Liver (tissue), 9 donors: ENCODE data around the gene FNTB. TPM values are rescaled to one million over a fixed set of nuclear protein-coding genes. Genes with fewer than 3 reads are reported as not detected.

Source experiments
- DNase-seq: peaks from one replicate; pipeline ENCODE4 v3.0.0-alpha.2; 2017; ENCODE audit warnings: low spot score
- H3K27ac ChIP-seq, 2 donors: one replicate each; pipeline ENCODE4 v1.7.0; 2013; ENCODE audit warnings: inconsistent platforms in 2 of 2, low read length in 2 of 2, control low read depth in 1 of 2, low read depth in 1 of 2, mild to moderate bottlenecking in 1 of 2
- H3K27me3 ChIP-seq, 4 donors: one replicate each; pipeline versions ENCODE4 v1.6.1 to v1.7.0; 2013; ENCODE audit warnings: low read length in 3 of 4, inconsistent platforms in 1 of 4, mild to moderate bottlenecking in 1 of 4, moderate library complexity in 1 of 4; ENCODE audit not compliant: control insufficient read depth in 4 of 4, insufficient read depth in 4 of 4
- H3K36me3 ChIP-seq, 4 donors: one replicate each; pipeline versions ENCODE4 v1.6.1 to v1.7.0; 2013; ENCODE audit warnings: low read length in 3 of 4, mild to moderate bottlenecking in 3 of 4, low read depth in 1 of 4, moderate library complexity in 1 of 4; ENCODE audit not compliant: control insufficient read depth in 4 of 4, insufficient read depth in 3 of 4
- H3K4me1 ChIP-seq, 4 donors: one replicate each; pipeline versions ENCODE4 v1.6.1 to v1.7.0; 2013; ENCODE audit warnings: low read length in 3 of 4, mild to moderate bottlenecking in 3 of 4, moderate library complexity in 1 of 4; ENCODE audit not compliant: control insufficient read depth in 4 of 4, insufficient read depth in 4 of 4
- H3K4me3 ChIP-seq, 3 donors: one replicate each; pipeline versions ENCODE4 v1.6.1 to v1.7.0; 2013; ENCODE audit warnings: low read length in 3 of 3, control low read depth in 1 of 3, low read depth in 1 of 3, mild to moderate bottlenecking in 1 of 3
- H3K9ac ChIP-seq, 2 donors: one replicate each; pipeline ENCODE4 v1.7.0; 2013; ENCODE audit warnings: low read length in 2 of 2, mild to moderate bottlenecking in 2 of 2, moderate library complexity in 2 of 2, control low read depth in 1 of 2, low read depth in 1 of 2
- H3K9me3 ChIP-seq, 4 donors: one replicate each; pipeline versions ENCODE4 v1.6.1 to v1.7.0; 2013; ENCODE audit warnings: low read length in 3 of 4; ENCODE audit not compliant: control insufficient read depth in 4 of 4
- EGR1 ChIP-seq, 2 donors: IDR thresholded peaks; 2 replicates each; pipeline ENCODE4 v1.6.1; 2016 to 2018; ENCODE audit warnings: antibody characterized with exemption in 2 of 2, low read depth in 2 of 2
- FOXA1 ChIP-seq: IDR thresholded peaks from 2 replicates; pipeline ENCODE4 v1.6.1; 2016; ENCODE audit warnings: antibody characterized with exemption
- FOXA2 ChIP-seq: IDR thresholded peaks from 2 replicates; pipeline ENCODE4 v1.6.1; 2016; ENCODE audit warnings: antibody characterized with exemption
- GABPA ChIP-seq, 2 donors: IDR thresholded peaks in 1 of 2; conservative IDR thresholded peaks in 1 of 2; 2 replicates each; pipeline ENCODE4 v1.6.1; 2016; ENCODE audit warnings: antibody characterized with exemption in 2 of 2, mild to moderate bottlenecking in 1 of 2, moderate library complexity in 1 of 2
- HNF4A ChIP-seq, 2 donors: conservative IDR thresholded peaks; 2 replicates each; pipeline ENCODE4 v1.6.1; 2016; ENCODE audit warnings: antibody characterized with exemption in 2 of 2, mild to moderate bottlenecking in 2 of 2
- HNF4G ChIP-seq: IDR thresholded peaks from 2 replicates; pipeline ENCODE4 v1.6.1; 2016; ENCODE audit warnings: antibody characterized with exemption
- JUND ChIP-seq, 2 donors: IDR thresholded peaks; 2 replicates each; pipeline ENCODE4 v1.6.1; 2016; ENCODE audit warnings: antibody characterized with exemption in 2 of 2
- MAX ChIP-seq: IDR thresholded peaks from 2 replicates; pipeline ENCODE4 v1.6.1; 2016; ENCODE audit warnings: antibody characterized with exemption
- NR2F2 ChIP-seq: IDR thresholded peaks from 2 replicates; pipeline ENCODE4 v1.6.1; 2016; ENCODE audit warnings: antibody characterized with exemption
- RAD21 ChIP-seq, 2 donors: IDR thresholded peaks; 2 replicates each; pipeline ENCODE4 v1.6.1; 2016; ENCODE audit warnings: antibody characterized with exemption in 2 of 2, mild to moderate bottlenecking in 2 of 2
- REST ChIP-seq: IDR thresholded peaks from 2 replicates; pipeline ENCODE4 v1.6.1; 2016; ENCODE audit warnings: antibody characterized with exemption, mild to moderate bottlenecking
- RXRA ChIP-seq, 2 donors: IDR thresholded peaks; 2 replicates each; pipeline ENCODE4 v1.6.1; 2017 to 2018; ENCODE audit warnings: antibody characterized with exemption in 2 of 2, mild to moderate bottlenecking in 1 of 2
- YY1 ChIP-seq: IDR thresholded peaks from 2 replicates; pipeline ENCODE4 v1.6.1; 2016; ENCODE audit warnings: antibody characterized with exemption, mild to moderate bottlenecking
- WGBS: extraction: QIAGEN DNeasy Blood & Tissue Kit; methylation state at CpG from one replicate; pipeline ENCODE4 v1.1.7; 2013; 5-methylcytosine and 5-hydroxymethylcytosine counted together
- polyA plus RNA-seq, 2 donors: library from polyadenylated mRNA; stranded (reverse) in 1 of 2; unstranded in 1 of 2; fragments of 200-250 nt in 1 of 2; fragments of >200 nt in 1 of 2; fragmentation: Nextera tagmentation in 1 of 2; extraction: Ambion mirVana in 1 of 2; gene quantifications; one replicate each; pipeline versions ENCODE4 v1.2.1 to v1.2.3, GENCODE V29; 2013 to 2015
- total RNA-seq, 2 donors: library from RNA; depleted of rRNA; stranded (reverse); fragments of >200 nt; gene quantifications; one replicate each; pipeline ENCODE4 v1.2.3, GENCODE V29; 2014
- TF ChIP-seq, protein P1 (sequence below): IDR thresholded peaks from 2 replicates; pipeline ENCODE4 v1.6.1; 2016; ENCODE audit warnings: antibody characterized with exemption
- TF ChIP-seq, protein P2 (sequence below): fragments of 150-350 bp; IDR thresholded peaks from 2 replicates; pipeline ENCODE4 v1.5.1; 2017; ENCODE audit warnings: improper control_type of control experiment, low read depth, low read length; ENCODE audit not compliant: missing input control
- TF ChIP-seq, protein P3 (sequence below): IDR thresholded peaks from 2 replicates; pipeline ENCODE4 v1.6.1; 2016; ENCODE audit warnings: antibody characterized with exemption
- donor health status: healthy.
- donor health status: healthy.
- donor health status: healthy.
- donor health status: healthy.
- donor health status: healthy.

FNTB gene
- total and polyA plus RNA-seq, 4 donors, result 6.3 to 17.2 (median 9.0) TPM

- TF ChIP-seq JUND (IDR thresholded peaks at IDR 0.05), result no peak
- TF ChIP-seq, protein P1, sequence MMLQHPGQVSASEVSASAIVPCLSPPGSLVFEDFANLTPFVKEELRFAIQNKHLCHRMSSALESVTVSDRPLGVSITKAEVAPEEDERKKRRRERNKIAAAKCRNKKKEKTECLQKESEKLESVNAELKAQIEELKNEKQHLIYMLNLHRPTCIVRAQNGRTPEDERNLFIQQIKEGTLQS, result no peak
- Histone ChIP-seq H3K4me3 (no peak overlapping the region), H3K4me1 (peaks cover 16 to 24% (median 21%) of the 10 kb centered on the region in 4 donors), H3K9me3 (no peaks in the 10 kb centered on the region), H3K27me3 (no peaks in the 10 kb centered on the region), H3K9ac (no peak overlapping the region), H3K36me3 (peaks cover 0 to 2% (median 0%) of the 10 kb centered on the region in 4 donors), H3K27ac (no peak overlapping the region)
- DNase-seq, result no peak
These were observed 35.0 kb upstream of the FNTB start for GRCh38 chr14:64951724-64952123.

- no peaks in the 10 kb centered on the region for H3K27me3 ChIP-seq
- no peak overlapping the region for H3K4me3 ChIP-seq
- TF ChIP-seq FOXA1 (no peak), JUND (IDR thresholded peaks at IDR 0.05) (no peak), HNF4G (no peak), EGR1 (IDR thresholded peaks at IDR 0.05; ENCODE audit: low read depth in 2 of 2) (no peak), GABPA (IDR thresholded peaks at IDR 0.05 in 1 of 2, conservative IDR thresholded peaks at IDR 0.05 in 1 of 2) (no peak), FOXA2 (no peak), RXRA (IDR thresholded peaks at IDR 0.05) (no peak), REST (no peak), YY1 (no peak), MAX (no peak), HNF4A (conservative IDR thresholded peaks at IDR 0.05) (no peak), NR2F2 (no peak), RAD21 (IDR thresholded peaks at IDR 0.05) (no peak)
- TF ChIP-seq, protein P1, result no peak
- TF ChIP-seq, protein P2, sequence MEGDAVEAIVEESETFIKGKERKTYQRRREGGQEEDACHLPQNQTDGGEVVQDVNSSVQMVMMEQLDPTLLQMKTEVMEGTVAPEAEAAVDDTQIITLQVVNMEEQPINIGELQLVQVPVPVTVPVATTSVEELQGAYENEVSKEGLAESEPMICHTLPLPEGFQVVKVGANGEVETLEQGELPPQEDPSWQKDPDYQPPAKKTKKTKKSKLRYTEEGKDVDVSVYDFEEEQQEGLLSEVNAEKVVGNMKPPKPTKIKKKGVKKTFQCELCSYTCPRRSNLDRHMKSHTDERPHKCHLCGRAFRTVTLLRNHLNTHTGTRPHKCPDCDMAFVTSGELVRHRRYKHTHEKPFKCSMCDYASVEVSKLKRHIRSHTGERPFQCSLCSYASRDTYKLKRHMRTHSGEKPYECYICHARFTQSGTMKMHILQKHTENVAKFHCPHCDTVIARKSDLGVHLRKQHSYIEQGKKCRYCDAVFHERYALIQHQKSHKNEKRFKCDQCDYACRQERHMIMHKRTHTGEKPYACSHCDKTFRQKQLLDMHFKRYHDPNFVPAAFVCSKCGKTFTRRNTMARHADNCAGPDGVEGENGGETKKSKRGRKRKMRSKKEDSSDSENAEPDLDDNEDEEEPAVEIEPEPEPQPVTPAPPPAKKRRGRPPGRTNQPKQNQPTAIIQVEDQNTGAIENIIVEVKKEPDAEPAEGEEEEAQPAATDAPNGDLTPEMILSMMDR, result no peak
- TF ChIP-seq, protein P3, sequence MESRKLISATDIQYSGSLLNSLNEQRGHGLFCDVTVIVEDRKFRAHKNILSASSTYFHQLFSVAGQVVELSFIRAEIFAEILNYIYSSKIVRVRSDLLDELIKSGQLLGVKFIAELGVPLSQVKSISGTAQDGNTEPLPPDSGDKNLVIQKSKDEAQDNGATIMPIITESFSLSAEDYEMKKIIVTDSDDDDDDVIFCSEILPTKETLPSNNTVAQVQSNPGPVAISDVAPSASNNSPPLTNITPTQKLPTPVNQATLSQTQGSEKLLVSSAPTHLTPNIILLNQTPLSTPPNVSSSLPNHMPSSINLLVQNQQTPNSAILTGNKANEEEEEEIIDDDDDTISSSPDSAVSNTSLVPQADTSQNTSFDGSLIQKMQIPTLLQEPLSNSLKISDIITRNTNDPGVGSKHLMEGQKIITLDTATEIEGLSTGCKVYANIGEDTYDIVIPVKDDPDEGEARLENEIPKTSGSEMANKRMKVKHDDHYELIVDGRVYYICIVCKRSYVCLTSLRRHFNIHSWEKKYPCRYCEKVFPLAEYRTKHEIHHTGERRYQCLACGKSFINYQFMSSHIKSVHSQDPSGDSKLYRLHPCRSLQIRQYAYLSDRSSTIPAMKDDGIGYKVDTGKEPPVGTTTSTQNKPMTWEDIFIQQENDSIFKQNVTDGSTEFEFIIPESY, result no peak
- DNase-seq, result no peak
- peaks cover 7 to 15% (median 12%) of the 10 kb centered on the region in 4 donors for H3K4me1 ChIP-seq
- peaks cover 0 to 2% (median 0%) of the 10 kb centered on the region in 4 donors for H3K36me3 ChIP-seq
- WGBS, result 89% methylated on average over 7 of the region's 7 CpGs
- no peaks in the 10 kb centered on the region for H3K9me3 ChIP-seq
- H3K27ac ChIP-seq, result no peak overlapping the region
- H3K9ac ChIP-seq, result no peak overlapping the region
These were observed 33.9 kb upstream of the FNTB start for GRCh38 chr14:64952598-64953309.
